ENCODE measurements around the gene ST8SIA6. TPM values are rescaled to one million over a fixed set of nuclear protein-coding genes. Genes with fewer than 3 reads are reported as not detected.

ST8SIA6 gene
- total and polyA plus RNA-seq, 2 of the 8 experiments (the other 6 are each of a cell fraction or from before 2014, with no cell fraction given), result 0.70 to 1.1 TPM

DNA sequence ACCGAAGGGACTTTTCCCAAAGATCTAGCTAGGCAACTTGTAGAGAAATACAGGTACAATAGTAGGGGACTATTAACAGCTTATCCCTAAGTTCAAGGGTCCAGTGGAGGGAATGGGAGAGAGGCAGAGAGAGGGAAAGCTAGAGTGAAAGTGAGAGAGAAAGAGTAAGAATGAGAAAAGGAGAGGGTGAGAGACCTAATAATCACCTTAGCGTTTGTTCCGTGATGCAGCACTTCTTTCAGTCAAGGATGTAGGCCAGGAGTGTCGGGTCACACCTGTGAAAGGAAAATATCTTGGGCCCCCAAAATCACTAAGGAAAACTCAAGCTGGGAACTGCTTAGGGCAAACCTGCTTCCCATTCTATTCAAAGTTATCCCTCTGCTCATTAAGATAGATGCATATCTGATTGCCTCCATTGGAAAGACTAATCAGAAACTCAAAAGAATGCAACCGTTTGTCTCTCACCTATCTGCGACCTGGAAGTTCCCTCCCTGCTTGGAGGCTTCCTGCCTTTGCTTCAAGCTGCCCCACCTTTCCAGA, 75.2 kb downstream of the ST8SIA6 start (continued):
- TF ChIP-seq GABPA (IDR thresholded peaks at IDR 0.05; ENCODE audit: borderline replicate concordance, insufficient read depth, low read length), result no peak

Data from H1 (cell line).